Measurements from ENCODE around the gene RELN.
"Not testable (repeated sequence)": the region's sequence is repeated elsewhere in the genome, so short reads cannot be mapped to it uniquely, and the experiment has no call there.

RELN gene

DNA sequence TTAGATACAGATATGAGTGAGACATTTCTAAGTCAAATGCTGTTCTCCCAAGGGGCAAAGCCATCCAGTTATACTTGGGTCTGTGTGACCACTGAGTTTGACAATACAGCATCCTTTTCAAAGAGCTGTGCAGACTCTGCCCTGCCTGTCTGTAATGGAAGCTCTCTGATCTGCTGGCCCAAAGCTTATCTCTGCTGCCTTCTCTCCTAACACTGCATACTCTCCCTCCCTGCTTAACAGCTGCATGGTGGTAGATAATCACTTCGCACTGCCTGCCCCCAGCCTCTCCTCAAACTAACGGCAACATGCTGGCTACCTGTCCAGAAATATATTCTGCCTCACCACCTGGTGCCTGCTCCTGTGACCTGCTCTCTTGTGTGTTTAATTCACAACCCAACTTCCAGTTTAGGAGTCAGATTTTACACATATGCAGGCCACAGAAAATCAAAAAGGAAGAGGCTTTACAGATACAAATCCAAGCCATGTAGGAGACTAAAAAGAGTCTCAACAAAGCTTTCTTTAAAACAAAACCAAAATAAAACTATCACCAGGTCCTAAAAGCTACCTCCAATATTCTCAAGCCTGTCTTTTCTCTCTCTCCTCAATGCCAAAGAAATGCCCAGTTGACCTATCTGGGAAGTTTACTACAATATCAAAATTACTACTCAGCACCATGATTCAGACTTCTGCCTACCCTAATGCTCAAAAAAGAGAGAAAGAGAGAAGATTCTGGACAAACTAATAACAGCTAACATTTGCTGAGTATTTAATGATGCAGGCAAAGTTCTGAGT is 145.6 kb downstream of the RELN start:
- DNase-seq (ENCODE audit: low spot score) = no peak

DNA sequence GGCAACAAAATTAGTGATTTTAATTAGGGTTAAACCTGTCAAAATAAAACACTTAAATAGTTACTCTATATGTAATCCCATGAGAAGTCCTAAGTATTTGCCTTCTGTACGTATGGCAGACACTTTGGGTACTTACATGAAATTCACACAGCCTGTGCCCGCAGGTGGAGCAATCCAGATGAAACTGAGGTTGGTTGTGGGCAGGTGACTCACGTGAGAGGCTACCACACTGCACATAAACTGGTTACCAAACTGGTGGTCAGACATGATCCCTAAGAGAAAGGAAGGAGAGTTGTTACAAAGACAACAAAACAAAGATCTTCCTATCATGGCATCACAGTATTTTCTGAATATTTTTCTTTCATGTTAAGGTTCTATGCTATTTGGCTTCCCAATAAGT is 156.1 kb downstream of the RELN start:
- DNase-seq (ENCODE audit: low spot score) = no peak

DNA sequence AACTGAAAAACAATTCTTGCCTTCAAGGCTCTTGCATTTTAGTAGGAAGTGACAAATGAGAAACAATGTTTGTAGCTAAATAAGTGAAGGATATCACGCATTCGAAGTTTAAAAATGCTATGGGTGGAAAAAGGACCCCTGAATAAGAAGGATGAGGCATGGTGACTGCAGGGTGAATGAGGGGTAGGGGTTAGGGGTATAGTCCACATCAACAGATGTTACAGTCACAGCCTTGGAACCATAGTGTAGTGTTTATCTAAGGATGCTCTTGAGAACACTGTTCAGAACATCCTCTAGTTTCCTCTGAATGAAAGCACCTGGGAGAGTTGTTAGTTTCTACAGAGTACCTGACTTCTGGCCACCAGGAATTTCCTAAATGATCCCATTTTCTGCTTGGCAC is 157.0 kb downstream of the RELN start:
- no peak for DNase-seq (ENCODE audit: low spot score)

DNA sequence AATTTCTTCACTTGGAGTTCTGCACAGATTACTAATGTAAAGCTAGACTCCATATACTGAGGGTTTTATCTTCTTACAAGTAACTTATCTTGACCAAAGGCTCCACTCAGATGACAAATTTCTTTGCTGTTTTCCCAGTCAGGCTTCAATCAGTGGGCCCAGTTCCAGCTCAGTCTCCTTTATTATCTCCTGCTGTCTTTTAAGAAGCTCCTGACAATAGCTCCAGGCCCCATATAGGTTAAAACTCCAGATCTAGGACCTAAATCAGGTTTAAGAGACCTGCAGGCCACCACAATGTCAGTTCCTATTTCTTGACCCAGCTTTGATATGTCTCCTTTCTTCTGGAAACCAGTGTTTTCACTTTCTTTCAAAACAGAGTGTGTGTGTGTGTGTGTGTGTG is 165.2 kb downstream of the RELN start:
- DNase-seq (ENCODE audit: low spot score) = no peak

DNA sequence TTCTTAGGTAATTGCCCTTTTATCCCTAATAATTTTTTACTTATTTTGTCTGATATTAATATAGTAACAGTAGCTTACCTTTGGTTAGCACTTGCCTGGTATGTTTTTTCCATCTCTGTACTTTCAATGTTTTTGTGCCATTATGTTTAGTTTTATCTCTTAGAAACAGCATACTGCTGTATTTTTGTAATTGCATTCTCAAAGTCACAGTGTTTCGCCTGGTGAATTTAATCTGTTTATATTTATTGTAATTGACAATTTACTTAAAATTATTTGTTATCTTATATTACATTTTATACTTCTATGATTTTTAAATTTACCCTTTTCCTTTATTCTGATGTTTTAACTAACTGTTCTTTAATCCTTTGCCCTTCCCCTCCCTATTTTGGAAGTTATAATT is 166.4 kb downstream of the RELN start:
- DNase-seq (ENCODE audit: low spot score) = no peak

DNA sequence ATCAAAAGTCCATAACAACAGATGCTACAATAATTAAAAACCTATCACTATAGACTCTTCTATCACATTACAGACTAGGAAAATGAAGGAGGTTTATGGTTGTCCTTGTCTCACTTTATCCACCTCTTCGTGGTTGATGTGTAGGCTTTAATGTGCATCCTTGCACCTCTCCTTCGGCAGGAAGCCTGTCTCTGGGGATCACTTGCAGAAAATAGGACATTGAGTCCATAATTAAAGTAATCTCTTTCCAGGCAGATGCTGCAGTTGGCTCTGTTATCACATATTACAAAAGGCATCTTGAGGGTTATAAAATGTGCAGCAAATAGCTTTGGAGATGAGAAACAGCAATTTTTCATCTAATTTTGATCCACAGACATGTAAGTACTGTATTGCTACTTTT is 168.4 kb downstream of the RELN start:
- DNase-seq (ENCODE audit: low spot score) = no peak

DNA sequence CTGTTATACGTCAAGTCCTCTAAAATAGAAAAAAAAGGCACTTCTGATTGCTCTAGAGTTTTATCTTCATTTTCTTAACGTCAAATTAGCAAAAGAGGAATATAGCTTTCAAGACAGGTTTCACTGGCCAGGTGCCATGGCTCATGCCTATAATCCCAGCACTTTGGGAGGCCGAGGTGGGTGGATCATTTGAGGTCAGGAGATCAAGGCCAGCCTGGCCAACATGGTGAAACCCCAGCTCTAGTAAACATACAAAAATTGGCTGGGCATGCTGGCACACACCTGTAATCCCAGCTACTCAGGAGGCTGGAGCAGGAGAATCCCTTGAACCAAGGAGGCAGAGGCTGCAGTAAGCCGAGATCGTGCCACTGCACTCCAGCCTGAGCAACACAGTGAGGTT is 173.5 kb downstream of the RELN start:
- DNase-seq (ENCODE audit: low spot score) = not testable (repeated sequence)

DNA sequence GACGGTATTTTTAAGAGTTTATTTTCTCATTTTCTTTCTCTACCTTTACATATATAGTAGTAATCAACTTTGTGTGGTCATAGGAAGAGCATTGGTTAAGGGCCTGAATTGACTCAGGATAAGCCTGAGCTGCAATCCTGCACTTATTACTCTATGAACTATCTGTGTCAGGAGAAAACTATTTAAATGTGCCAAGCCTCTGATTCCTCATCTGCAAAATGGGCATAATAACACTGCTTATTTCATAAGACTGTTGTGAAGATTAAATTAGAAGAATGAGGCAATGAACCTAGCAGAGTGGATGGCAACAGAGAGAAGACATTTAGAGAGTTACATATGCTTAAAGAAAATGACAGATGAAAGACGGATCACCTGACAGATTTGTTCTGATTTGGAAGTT is 175.5 kb downstream of the RELN start:
- DNase-seq (ENCODE audit: low spot score) = no peak

DNA sequence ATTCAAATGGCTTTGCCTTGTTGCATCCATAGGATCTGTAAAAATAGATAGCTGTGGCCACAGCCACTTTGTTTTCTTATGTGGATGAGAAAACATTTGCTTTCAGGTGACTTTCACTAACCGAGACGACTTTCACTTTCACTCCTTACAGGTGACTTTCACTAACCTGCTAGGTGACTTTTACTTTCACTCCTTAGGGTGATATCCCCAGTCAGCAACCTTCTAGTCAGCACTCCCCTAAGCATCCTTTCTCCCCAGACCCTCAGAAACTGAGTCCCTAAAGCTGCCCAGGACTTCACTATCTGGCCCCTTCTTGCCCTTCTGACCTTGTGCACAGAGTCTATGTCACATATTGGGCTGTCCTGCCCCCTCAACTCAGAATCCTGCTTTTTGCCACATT is 177.5 kb downstream of the RELN start:
- no peak for DNase-seq (ENCODE audit: low spot score)

DNA sequence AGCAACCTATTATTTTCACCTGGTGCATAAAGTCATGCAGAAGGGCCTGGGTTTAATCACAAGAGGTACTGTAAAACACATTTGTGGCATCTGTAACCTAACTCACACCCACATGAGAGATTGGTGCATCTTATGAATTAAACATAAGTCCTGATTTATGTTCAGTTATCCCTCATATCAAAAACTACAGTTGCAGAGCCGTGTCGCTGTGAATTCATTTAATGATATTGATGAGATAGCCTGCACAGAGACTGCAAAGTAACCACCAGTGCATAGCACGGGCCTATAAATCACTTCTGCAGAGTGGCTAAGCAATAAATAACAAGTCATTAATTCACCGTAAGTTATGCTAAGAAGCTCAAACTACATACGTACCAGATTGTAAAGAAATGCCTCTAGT is 178.2 kb downstream of the RELN start:
- DNase-seq (ENCODE audit: low spot score) = no peak

DNA sequence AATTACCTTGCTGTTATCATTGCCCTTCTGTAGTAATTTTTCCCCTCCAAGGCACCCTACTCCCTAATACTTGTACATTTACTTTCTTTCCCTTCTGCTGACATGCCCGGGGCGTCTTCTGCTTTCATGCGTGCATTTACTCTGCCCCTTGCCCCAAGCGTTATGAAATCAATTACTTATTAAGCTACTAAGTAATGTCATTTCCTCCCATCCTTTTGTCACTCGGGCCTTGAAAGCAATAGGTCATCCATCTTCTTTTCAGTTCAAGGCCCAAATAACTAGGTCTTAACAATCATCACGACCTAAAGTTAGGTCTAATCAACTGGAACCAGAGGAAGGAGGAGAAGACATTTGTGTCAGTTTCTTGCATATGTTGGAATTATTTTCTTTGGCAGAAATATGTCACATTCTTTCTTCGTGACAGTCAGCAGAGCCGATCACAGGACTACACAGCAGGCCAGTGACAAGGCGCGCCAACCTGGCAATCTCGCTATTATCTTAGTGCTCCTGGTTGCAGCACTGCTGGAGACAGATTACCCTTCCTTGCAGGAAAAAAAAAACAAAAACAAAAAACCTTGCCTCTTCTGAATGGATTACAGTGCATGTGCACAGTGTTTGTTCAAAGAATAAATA is 179.2 kb downstream of the RELN start:
- no peak for DNase-seq (ENCODE audit: low spot score)

DNA sequence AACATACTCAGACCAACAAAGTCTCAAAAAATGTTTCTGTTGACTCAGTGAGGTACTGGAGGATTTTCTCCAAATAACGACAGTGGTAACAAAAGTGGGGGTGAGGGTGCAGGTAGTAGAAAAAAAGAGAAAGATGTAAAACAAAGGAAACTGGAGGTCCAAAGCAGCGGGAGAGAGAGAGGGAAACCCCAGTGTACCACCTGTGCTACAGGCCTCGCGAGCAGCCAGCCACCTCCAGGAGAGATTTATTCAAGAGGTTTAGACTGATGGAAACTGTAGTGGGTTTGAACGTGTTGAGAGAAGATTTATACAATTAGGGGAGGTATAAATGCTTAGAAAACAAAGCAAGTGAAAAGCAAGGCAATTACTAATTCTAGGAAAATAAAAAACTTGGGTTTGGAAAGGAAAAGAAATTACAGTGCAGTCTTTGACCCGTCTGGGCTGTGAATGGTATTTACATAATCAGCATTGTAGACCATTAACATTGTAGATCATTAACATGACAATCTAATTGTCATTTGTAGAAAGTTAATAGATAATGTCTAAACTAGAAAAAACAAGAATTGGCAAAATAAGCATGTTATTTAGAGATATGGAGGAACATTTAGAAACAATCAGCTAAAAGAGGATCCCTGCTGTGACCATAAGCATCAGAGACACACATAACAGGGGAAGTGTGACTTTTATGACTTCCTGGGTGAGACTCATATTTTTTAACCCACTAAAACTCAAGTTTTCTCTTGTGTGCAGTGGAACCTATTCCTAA is 180.0 kb downstream of the RELN start:
- no peak for DNase-seq (ENCODE audit: low spot score)

DNA sequence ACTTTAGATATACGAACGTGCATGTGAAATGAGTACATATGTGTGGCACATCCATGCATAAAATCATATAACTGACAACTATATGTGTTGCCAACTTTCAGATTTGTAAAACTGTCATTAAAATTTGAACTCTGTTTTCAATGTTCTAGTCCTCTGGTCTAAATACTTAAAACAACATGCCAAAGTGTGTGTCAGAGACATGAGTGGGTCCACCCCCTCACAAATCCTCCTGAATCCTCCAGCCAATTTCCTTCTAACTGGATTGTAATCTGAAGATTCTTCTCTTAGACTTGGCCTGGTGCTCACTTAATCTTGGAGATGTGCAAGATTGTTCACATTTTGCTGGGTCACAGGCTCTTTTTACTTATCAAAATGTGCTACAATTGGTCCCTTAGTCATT is 184.1 kb downstream of the RELN start:
- no peak for DNase-seq (ENCODE audit: low spot score)

DNA sequence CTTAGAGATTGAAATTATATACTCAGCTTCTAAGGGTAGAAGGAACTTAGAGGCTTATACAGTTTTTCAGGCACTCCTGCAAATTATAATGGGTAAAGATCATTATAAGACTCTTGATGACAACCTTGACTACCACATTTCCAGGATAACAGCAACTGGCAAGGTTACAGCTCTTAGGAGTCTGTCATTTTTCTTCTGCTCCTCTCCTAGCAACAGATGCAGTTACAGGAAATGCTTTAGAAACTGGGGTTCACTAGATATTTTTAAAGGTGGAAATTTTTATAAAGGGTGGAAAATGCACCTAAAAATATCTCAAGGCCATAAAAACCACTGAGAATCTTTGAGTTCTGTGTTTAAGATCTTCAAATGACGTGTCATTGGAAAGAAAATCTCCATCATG is 185.8 kb downstream of the RELN start:
- DNase-seq (ENCODE audit: low spot score) = no peak

DNA sequence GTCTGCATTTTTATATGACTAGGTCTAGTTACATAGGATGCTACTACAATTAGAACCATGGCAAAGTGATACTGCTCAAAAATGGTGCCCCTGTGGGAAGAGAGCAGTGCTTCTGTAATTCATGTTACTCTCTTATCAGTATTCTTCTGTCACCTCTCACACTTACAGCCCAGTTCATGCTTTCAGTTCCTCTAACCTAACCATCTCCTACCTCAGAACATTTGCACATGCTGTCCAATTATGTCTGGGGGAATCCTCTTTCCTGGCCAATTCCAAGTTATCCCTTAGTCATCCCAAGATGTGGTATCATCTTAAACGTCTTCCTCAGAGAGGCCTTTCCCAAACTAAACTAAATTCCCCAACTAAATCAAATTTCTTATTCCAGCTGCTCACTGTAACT is 190.2 kb downstream of the RELN start:
- no peak for DNase-seq (ENCODE audit: low spot score)

DNA sequence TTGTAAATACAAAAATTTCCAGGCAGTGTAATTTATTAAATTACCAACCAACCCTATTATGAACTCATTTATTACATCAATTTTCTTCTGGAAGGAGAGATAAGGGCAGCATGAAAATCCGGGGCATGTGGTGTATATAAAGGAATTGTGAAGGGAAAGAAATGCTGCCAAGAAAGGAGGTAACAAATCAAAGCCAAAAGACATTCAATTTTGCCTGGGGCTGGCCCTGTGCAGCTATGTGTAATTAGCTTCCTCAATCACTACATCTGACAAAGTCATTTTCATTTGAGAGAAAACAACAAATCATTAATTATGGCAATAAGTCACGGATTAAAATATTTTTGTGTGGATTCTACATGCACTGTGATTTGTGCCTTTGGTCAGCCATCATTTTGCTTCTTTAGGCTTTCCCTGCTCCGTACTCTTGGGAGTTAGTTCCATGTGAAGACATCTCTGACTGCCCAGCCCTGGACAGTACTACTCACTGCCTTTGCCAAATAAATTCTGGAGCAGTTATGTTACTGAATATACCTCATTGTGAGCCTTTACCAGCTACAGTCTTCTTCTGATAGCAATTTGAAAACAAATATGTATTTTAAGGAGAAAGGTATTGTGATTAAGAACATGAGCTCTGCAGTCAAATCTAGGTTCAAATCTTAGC is 191.7 kb downstream of the RELN start:
- no peak for DNase-seq (ENCODE audit: low spot score)

DNA sequence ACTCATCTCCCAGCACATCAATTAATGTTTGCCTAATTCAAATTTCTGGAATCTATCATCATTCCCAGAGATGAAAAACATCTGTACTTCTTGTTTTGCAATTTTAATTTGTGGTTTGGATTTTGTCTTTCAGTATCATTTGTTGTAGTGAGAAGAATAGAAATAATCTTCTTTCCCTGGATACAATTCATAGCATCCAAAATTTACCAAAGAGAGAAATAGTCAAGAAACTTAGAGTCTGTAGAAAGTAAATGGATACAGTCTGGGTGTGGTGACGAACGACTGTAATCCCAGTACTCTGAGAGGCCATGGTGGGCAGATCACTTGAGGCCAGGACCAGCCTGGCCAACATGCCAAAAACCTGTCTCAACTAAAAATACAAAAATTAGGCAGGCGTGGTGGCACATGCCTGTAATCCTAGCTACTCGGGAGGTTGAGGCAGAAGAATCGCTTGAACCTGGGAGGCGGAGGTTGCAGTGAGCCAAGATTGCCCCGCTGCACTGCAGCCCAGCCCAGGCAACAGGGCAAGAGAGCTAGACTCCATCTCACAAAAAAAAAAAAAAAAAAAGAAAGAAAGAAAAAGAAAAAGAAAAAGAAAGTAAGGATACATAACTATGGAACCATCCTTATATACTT is 193.0 kb downstream of the RELN start:
- DNase-seq (ENCODE audit: low spot score) = no peak

DNA sequence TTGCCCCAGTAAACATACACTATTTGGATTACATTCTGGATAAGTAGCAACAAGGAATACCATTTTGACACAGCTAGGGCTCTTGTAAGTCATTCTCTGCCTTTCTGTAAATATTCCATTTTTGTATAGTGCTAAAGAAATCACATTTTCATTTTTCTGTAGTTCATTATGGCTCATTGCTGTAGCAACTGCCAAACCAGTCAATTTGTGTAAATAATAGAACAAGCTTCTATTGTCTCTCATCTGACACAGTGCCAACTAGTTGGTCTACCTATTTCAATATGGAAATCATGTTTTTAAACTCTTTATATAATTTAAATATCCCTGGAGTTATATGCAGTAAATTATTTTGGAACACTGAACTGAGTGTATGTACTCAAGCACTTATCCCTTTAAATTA is 193.7 kb downstream of the RELN start:
- DNase-seq (ENCODE audit: low spot score) = no peak

DNA sequence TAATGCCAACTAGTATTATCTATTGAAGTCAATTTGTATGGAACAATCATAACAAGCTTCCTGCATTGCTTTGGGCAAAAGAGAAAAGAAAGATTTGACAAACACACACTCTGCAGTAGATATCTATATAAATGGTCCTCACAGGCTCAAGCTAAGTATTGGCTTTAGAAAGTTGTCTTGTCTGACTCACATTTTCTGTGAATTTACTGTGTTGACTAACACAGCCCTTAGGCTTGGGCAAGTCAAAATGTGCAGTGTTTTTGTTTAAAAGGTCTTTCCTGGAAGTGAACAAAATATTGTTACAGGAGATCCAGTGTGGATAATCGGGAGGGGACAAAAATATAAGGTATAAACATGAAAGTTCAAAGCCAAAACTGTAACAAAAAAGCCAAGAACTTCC is 194.4 kb downstream of the RELN start:
- DNase-seq (ENCODE audit: low spot score) = no peak

DNA sequence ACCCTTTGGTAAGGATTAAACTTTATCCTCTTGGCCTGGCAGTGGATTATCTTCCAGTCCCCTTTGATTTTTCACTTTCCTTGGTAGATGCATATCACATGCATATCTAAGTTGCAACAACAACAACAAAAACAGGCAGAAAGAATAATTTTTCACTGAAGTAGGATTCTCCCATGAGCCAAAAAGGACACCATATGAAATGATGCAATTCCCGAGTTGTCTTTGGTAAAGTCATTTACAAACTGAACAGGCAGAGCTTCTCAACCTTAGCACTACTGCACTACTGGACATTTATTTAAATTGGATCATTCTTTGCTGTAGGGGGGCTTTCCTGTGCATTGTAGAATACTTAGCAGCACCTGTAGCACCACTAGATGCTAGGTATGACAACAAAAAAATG is 195.0 kb downstream of the RELN start:
- DNase-seq (ENCODE audit: low spot score) = no peak

DNA sequence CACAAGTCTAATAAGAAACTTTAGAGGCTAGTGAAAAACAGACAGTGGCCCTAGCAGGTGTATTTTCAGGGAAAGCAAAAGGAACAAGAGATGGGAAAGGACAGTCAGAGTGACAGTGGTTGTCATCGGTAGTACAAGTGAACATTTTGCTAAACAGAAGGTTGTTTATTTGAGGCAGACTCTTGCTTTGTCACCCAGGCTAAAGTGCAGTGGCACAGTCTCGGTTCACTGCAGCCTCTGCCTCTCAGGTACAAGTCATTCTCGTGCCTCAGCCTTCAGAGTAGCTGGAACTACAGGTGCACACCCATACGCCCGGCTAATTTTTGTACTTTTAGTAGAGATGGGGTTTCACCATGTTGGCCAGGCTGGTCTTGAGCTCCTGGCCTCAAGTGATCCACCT is 195.8 kb downstream of the RELN start:
- DNase-seq (ENCODE audit: low spot score) = no peak

DNA sequence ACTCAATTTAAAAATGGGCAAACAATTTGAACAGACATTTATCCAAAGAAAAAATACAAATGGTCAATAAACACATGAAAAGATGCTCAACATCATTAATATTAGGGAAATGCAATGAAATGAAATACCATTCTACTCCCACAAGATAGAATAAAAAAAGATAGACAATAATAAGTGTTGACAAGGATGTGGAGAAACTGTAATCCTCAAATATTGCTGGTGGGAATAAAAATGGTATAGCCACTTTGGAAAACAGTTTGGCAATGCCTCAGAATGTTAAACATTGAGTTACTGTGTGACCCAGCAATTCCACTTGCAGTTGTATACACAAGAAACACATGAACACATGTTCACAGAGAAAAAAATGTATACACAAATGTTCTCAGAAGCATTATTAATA is 197.6 kb downstream of the RELN start:
- no peak for DNase-seq (ENCODE audit: low spot score)

All from COLO829 (cell line).